Kidney (tissue), 14 donors: Measurements from ENCODE around the gene NACAD. TPM values are rescaled to one million over a fixed set of nuclear protein-coding genes. Genes with fewer than 3 reads are reported as not detected.

Experiments
- DNase-seq, 5 donors: peaks; one replicate each; pipeline ENCODE4 v3.0.0-alpha.2; 2013 to 2020
- FAIRE-seq: peaks from 2 replicates; lab custom pipeline; 2012; peaks lifted over from hg19 to GRCh38; lab: Jason Lieb, UNC
- H3K27ac ChIP-seq, 2 donors: one replicate each; pipeline ENCODE4 v1.7.0; 2013; ENCODE audit warnings: low read depth in 2 of 2, low read length in 2 of 2, inconsistent platforms in 1 of 2
- H3K27me3 ChIP-seq: one replicate; pipeline ENCODE4 v1.7.1; 2013; ENCODE audit warnings: low read length, inconsistent platforms; ENCODE audit not compliant: control insufficient read depth, insufficient read depth
- H3K36me3 ChIP-seq, 3 donors: one replicate each; pipeline versions ENCODE4 v1.7.0 to v1.7.1; 2013; ENCODE audit warnings: low read length in 3 of 3, control low read depth in 1 of 3, inconsistent platforms in 1 of 3; ENCODE audit not compliant: insufficient read depth in 3 of 3, control insufficient read depth in 2 of 3
- H3K4me1 ChIP-seq, 3 donors: one replicate each; pipeline versions ENCODE4 v1.7.0 to v1.7.1; 2013; ENCODE audit warnings: low read length in 3 of 3, inconsistent platforms in 1 of 3, low read depth in 1 of 3; ENCODE audit not compliant: control insufficient read depth in 2 of 3, insufficient read depth in 2 of 3
- H3K4me3 ChIP-seq, 3 donors: one replicate each; pipeline versions ENCODE4 v1.7.0 to v1.8.1; 2013; ENCODE audit warnings: low read length in 3 of 3, control low read depth in 1 of 3, inconsistent platforms in 1 of 3
- H3K9ac ChIP-seq, 3 donors: one replicate each; pipeline versions ENCODE4 v1.7.0 to v1.7.1; 2013; ENCODE audit warnings: low read length in 3 of 3, control low read depth in 1 of 3, inconsistent platforms in 1 of 3
- H3K9me3 ChIP-seq, 3 donors: one replicate each; pipeline versions ENCODE4 v1.7.0 to v1.7.1; 2013; ENCODE audit warnings: low read length in 3 of 3, control low read depth in 1 of 3, inconsistent platforms in 1 of 3; ENCODE audit not compliant: control insufficient read depth in 2 of 3, insufficient read depth in 1 of 3
- intact Hi-C: fragments of 100-400 bp; cut with DNase I; formaldehyde crosslinking; loops from one replicate; pipeline ENCODE4 v1.11.1; 2022
- polyA plus RNA-seq: library from polyadenylated mRNA; stranded (reverse); fragments of 350-450 nt; fragmentation: Illumina TruSeq; extraction: RNeasy Lipid Tissue Mini Kit (QIAGEN cat#74804); gene quantifications from one replicate; pipeline ENCODE4 v1.2.3, GENCODE V29; 2014; ENCODE audit warnings: low read depth, low replicate concordance; ENCODE audit not compliant: insufficient read depth
- total RNA-seq: library from RNA; stranded (reverse); fragmentation: NEBNext Ultra II Directional; extraction: Animal tissue kit (Norgen Biotek cat#: 25700); gene quantifications from one replicate; pipeline ENCODE4 v1.2.1, GENCODE V29; 2021
- TF ChIP-seq, protein P1 (sequence below): IDR thresholded peaks from 3 replicates; pipeline ENCODE4 v1.5.1; 2012; ENCODE audit warnings: mild to moderate bottlenecking, moderate library complexity, borderline replicate concordance; ENCODE audit not compliant: insufficient read depth; ENCODE audit errors: extremely low read depth
- donor health status: control.
- donor health status: control.
- donor health status: control.
- donor health status: control.
- donor health status: control.
- donor health status: DM: yes; HTN: yes; CAD: no.
- donor health status: Normal renal cell carcinoma (clear cell type).

Gene NACAD
- total and polyA plus RNA-seq, 2 donors from 2014 or later = 4.2 to 5.0 TPM

DNA sequence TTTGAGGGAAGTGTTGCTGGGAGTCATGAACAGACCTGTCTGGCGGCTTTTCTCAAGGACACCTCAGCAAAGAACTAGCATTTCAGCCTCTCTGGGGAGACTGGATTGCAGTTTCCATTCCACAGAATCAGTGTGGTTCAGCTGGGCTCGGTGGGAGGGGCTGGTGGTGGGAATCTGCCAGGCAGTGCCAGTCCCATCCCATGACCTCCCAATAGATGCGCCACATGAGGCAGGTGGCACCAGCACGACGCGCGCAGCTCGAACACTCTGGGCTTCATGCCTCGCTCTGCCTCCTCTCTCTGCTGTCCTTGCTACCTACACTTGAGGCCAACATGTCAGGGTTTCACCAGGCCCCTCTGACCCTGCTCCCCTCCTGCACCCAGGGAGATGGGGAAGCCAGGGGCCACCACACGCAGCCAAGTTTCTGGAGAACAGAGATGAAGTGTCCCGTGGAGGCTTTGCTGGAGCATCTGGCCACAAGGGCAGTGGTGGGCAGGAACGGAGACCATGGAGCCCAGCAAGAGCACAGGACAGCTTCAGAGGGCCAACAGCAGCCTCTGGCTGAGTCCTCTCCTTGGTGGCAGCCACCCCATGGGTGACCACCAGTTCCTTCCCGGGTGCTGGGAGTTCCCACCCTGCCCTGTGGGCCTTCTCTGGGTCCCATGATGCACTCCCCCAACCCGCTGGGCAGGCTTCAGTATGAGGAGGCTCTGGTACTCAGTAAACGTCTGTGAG is 2.3 kb downstream of the NACAD start:
- Histone ChIP-seq H3K27ac (no peak overlapping the region), H3K27me3 (no peaks in the 10 kb centered on the region), H3K4me1 (peaks cover 0 to 2% (median 0%) of the 10 kb centered on the region in 3 donors), H3K9me3 (no peaks in the 10 kb centered on the region), H3K9ac (no peak overlapping the region), H3K36me3 (no peaks in the 10 kb centered on the region), H3K4me3 (no peak overlapping the region)
- intact Hi-C loops = no loop called here
- FAIRE-seq (no peak), DNase-seq (peak in 1 of 5 donors; percentile 40)
- TF ChIP-seq, protein P1, sequence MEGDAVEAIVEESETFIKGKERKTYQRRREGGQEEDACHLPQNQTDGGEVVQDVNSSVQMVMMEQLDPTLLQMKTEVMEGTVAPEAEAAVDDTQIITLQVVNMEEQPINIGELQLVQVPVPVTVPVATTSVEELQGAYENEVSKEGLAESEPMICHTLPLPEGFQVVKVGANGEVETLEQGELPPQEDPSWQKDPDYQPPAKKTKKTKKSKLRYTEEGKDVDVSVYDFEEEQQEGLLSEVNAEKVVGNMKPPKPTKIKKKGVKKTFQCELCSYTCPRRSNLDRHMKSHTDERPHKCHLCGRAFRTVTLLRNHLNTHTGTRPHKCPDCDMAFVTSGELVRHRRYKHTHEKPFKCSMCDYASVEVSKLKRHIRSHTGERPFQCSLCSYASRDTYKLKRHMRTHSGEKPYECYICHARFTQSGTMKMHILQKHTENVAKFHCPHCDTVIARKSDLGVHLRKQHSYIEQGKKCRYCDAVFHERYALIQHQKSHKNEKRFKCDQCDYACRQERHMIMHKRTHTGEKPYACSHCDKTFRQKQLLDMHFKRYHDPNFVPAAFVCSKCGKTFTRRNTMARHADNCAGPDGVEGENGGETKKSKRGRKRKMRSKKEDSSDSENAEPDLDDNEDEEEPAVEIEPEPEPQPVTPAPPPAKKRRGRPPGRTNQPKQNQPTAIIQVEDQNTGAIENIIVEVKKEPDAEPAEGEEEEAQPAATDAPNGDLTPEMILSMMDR = no peak

DNA sequence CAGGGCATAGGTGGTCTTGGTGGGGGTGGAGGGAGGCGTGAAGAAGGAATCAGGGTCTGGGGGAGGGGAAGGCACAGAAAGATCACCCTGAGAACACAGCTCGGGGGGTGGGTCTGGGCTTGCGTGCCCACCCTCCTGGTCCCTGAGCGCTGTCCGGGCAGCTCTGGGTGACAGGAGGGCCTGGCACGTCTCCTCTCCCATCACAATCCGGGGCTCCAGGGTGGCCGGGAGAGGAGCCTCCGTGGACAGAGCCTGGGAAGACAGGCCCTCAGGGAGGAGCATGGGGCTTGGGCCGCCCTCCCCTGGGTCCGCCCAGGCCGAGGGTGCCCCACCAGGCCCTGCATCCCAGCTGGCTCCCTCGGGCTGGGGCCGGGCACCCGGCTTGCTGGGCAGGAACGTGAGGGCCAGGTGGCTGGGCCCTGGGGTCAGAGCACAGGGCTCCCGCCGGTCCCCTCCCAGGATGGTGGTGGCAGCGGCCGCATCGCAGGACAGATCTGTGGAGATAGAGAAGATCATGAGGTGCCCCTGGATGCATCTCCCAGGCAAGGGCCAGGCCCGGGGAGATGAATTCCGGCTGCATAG is 3.1 kb downstream of the NACAD start:
- no peak overlapping the region for H3K27ac ChIP-seq
- peaks cover 0 to 2% (median 0%) of the 10 kb centered on the region in 3 donors for H3K4me1 ChIP-seq
- intact Hi-C loops = no loop called here
- no peaks in the 10 kb centered on the region for H3K27me3 ChIP-seq
- no peak overlapping the region for H3K4me3 ChIP-seq
- H3K9me3 ChIP-seq = no peaks in the 10 kb centered on the region
- peak in 1 of 5 donors; percentile 68 for DNase-seq
- TF ChIP-seq, protein P1 = no peak
- no peak overlapping the region for H3K9ac ChIP-seq
- no peaks in the 10 kb centered on the region for H3K36me3 ChIP-seq
- no peak for FAIRE-seq

DNA sequence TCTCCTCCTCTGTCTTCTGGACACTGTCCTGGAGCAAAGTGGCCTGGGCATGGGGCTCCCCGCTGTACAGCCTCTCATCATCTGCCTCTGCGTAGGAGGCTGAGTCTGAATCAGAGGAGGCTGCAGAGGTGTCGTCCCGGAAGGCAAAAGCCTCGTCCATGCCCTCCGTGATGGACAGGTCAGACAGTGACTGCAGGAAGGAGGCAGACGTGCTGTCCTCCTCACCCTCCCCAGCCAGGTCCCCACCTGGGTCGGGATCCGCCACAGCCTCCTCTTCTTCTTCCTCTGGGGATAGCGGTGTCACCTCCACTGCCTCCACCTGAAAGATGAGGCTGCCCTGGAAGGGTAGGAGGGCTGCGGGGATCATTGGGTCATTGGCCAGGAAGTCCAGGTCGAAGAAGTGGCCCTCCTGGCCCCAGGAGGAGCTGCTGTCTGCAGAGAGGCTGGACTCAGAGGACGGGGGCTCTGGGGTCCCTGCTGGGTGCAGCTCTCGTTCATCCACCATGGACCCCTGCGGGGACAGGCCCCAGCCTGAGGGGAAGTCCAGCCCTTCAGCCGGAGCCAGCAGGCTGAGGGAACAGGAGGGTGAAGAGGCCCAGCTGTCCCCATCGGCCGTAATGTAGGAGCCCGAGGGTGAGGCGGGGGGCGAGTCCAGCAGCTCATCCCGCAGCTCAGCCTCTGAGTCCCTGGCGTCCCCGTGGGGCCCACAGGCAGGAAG is 3.7 kb downstream of the NACAD start:
- TF ChIP-seq, protein P1 = no peak
- Histone ChIP-seq H3K9ac (no peak overlapping the region), H3K36me3 (no peaks in the 10 kb centered on the region), H3K9me3 (no peaks in the 10 kb centered on the region), H3K4me1 (peaks cover 0 to 2% (median 0%) of the 10 kb centered on the region in 3 donors), H3K27ac (no peak overlapping the region), H3K27me3 (no peaks in the 10 kb centered on the region), H3K4me3 (no peak overlapping the region)
- intact Hi-C loops = no loop called here
- peak in 3 of 5 donors; percentile 21 to 75 (median 65) for DNase-seq
- FAIRE-seq = no peak
